Myocyte (in vitro differentiated cells): ENCODE data around the gene TMEFF1. TPM values are rescaled to one million over a fixed set of nuclear protein-coding genes. Genes with fewer than 3 reads are reported as not detected.
"Not testable (repeated sequence)": the region's sequence is repeated elsewhere in the genome, so short reads cannot be mapped to it uniquely, and the experiment has no call there.

Experiments
- DNase-seq: peaks from one replicate; pipeline ENCODE4 v3.0.0-alpha.2; 2012; ENCODE audit warnings: low read depth
- polyA plus RNA-seq: library from polyadenylated mRNA; unstranded; fragments of >200 nt; gene quantifications from one replicate; pipeline ENCODE4 v1.2.1, GENCODE V29; 2012; ENCODE audit warnings: missing spikeins
- total RNA-seq: library from RNA; depleted of rRNA; stranded (reverse); fragments of >200 nt; gene quantifications from 2 replicates; pipeline ENCODE4 v1.2.3, GENCODE V29; 2014

Gene TMEFF1, protein sequence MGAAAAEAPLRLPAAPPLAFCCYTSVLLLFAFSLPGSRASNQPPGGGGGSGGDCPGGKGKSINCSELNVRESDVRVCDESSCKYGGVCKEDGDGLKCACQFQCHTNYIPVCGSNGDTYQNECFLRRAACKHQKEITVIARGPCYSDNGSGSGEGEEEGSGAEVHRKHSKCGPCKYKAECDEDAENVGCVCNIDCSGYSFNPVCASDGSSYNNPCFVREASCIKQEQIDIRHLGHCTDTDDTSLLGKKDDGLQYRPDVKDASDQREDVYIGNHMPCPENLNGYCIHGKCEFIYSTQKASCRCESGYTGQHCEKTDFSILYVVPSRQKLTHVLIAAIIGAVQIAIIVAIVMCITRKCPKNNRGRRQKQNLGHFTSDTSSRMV
- 5.6 and 8.0 TPM in 2 replicates for total RNA-seq
- polyA plus RNA-seq: 1.1 TPM

DNA sequence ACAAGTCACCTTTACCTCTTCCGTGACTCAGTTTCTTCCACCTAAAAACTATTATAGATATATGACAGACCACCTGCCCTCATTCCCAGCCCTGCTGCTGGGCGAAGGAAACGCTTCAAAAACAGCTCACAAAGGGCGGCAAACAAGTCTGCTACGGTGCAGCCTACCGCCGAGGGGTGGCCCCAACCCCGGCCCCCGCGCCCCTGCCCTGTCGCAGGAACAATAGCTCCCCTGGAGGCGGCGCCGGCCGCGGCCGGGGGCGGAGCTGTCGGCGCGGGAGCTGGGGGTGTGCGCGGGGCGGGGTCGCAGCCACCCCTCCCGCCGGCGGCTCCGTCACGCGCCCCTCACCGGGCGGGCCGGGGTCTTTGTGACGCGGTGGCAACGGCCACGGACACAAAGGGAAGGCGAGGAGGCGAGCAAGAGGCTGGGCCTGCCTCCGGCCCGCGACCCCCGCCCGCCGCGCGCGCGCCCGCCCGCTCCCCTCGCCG lies at the start of gene TMEFF1:
TMEFF1 (plus strand) TSS at position 362 of the 488 bp plus-strand sequence. CDS start 396 bp downstream, outside the sequence.
- DNase-seq: peak; percentile 49

DNA sequence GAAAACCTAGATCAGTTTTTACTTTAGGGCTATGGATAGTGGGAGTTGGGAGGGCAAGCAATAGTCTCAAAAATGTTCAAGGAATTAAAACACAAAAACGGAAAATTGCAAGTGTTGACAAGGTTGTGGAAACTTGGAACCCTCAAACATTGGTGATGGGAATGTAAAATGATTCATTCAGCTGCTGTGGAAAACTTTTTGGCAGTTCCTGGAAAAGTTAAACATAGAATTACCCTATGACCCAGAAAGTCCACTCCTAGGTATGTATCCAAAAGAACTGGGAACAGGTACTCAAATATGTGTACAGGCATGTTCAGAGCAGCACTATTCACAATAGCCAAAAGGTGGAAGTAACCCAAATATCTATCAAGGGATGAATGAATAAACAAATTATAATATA lies 47.2 kb upstream of the TMEFF1 start:
- no peak for DNase-seq

DNA sequence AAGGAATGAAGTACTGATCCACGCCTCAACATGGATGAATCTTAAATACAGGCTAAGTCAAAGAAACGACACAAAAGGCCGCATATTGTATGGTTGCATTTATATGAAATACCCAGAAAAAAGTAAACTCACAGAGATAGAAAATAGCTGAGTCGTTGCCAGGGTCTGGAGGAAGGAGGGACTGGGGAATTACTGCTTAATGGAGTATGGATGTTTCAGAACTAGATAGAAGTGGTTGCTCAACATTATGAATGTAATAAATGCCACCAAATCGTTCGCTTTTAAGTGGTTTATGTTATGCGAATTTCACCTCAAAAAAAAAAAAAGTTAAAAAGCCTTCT lies 46.8 kb upstream of the TMEFF1 start:
- no peak for DNase-seq

DNA sequence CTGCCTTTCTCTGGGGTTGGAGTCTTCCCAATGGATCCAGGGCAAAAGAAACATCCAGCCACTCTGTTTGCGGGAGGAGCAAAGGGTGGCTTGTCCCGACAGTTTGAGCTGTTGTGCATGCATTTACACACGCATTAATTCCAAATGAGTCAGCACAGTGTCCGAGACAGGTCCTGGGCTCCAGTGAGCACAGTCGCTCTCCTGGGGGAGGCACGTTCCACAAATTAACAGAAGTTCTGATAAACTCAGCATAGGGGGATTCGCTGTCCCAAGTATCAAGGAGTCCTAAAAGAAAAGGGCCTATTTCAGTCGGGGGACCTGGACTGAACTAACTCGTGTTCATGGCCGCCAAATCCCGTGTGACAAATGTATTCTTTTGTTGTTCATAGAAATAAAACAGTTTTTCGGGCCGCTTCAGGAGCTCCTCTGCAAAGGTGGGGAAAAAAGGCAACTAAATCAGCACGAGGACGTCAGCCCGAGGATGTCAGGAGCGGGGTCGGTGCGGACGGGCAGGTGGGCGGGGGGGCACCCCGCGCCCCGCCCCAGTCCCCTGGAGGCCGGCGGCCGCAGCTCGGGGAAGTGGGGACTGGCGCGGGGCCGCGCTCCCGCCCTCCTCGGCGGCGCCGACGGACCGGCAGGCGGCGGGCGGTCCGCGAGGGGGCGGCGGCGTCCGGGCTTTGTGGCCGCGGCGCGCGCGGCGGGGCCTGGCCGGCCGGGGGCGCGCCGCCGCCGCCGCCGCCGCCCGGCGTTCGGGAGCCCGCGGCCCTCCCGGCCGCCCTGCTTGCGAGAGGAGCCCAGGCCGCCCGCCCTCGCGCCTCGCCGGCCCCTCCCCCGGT lies 46.2 kb upstream of the TMEFF1 start, which contains the start of gene MSANTD3:
MSANTD3 (plus strand) TSS at position 614 of the 836 bp plus-strand sequence. CDS start 14,796 bp downstream, outside the sequence.
- peak; percentile 72 for DNase-seq

DNA sequence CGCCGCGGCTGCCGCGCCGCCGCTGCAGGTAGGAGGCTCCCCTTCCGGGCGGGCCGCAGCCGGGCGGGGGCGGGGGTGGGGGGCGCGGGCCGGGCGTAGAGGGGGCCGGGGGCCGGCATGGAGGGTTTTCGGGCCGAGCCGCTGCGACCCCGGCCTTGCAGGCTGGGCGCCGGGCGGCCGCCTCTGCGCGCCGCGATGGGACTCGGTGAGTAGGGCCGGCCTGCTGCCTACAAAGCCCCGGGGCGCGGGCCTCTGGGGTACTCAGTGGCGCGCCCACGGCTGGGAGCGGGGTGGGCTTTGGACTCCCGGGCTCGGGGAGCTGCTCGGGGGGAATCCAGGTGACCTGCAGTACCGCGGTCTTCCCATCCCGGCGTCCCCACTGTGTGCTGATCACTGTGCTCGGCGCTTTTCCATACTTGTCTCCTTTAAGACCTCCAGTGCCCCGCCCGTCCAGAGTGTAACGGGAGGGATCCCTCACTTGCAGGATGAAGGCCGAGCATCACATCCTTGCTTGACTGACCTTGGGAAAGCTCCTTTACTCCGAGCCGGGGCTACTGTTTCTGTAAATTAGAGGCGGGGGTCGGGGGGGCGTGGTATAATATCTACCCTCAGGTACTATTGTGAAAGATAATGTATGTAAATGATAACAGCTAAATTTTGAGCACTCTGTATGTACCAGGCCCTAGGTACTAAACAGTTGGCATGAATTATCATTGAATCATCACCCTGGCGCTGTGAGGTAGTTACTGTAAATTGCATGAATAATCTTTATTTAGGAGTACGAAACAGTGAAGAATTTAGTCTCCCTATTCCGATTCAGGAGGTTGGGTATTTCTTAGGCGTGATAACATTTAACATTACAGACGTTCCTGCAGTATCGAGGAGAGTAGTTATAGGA lies 45.3 kb upstream of the TMEFF1 start:
- peak; percentile 59 for DNase-seq

DNA sequence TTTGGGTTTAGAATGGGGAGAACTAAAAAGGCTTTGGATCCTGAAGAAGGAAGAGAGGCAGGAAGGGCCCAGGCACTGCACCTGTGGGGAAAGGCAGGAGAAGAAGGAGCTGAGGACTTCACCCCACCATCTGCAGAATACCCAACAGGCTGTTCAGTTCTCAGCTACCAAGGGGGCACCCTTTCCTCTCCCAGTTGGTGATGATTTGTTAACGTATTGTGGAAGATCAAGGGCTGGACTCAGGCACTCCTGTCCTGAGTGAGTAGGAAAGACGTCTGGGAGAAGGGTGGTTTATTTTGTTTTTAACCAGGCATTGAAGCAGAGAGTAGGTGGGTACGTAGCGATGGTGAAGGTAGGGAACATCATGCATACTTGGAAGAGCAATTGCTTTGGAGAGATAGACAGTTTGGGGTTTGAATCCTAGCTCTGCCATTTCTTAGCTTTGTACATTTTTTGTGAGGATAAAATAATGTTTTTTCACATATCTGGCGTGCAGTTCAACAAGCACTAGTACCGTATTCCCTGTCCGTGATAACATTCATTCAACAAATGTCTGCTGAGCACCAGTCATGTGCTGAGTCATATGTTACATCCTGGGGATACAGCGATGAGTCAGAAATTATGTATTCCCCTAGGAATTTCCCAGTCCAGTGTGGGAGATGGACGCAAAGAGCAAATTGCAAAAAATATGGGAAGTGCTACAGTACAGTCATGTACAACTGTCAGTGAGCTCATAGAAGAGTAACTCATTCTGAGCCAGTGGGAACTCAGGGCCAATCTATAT lies 43.9 kb upstream of the TMEFF1 start:
- DNase-seq: peak; percentile 94

DNA sequence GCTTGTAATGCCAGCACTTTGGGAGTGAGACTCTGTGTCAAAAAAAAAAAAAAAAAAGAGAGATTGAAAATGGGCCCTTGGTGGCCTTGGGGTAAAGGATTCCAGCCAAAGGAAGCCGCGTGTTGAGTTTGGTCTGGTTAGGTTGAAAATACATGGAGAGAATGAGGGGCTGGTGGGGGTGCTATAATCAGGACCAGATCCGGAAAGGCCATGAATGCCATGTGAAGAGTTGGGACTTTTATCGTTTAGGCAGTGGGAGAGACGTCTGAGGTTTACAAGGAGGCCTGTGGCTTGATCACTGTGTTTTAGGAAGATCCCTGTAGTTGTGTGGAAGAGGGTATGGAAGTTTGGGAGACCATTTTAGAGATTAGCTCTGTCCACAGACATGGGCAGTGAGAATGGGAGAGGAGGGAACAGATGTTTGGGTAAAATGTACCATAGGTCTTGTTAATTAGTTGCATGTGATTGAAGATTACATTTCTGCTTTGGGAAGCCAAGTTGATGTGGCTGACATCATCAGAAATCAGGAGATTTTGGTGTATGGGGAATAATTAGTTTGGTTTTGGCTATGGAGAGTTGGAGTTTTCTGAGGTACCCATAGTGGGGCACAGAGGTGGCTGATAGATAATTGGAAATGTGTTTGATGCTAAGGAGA lies 42.5 kb upstream of the TMEFF1 start:
- no peak for DNase-seq

DNA sequence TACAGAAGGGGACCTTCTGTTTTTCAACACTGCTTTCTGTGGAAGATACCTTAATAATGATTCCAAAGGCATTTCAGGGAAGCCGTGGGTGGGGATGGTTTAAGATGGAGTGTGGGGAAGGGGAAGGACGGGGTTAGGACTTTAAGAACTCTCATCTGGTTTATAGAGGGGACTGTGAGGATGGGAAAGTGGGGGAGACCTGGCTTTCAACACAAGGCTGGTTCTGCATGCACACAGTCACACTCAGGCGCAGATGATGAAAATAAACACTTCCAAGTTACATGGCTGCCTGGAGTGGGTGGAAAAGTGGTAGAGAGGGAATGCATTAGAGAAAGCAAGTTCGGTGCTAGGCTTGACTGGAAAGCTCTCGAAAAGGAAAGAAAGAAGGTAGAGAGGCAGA lies 41.1 kb upstream of the TMEFF1 start:
- no peak for DNase-seq

DNA sequence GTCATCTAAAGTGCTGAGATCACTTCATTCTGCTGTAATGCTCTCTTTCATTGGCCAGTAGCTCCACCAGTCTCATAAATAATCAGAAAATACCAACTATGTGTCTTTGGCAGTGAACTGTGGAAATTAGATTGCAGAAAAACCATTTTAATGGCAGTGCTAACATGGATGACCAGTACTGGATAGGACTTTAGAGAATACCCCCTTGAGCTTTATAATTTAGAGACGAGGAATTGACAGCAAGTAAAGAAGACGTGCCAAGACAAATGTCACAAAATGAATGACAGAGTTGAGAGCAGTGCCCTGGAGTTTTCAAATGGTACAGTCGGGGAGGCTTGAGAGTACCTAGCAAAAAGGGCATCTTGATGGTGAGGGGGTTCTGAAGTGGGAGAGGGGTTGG lies 40.2 kb upstream of the TMEFF1 start:
- no peak for DNase-seq

DNA sequence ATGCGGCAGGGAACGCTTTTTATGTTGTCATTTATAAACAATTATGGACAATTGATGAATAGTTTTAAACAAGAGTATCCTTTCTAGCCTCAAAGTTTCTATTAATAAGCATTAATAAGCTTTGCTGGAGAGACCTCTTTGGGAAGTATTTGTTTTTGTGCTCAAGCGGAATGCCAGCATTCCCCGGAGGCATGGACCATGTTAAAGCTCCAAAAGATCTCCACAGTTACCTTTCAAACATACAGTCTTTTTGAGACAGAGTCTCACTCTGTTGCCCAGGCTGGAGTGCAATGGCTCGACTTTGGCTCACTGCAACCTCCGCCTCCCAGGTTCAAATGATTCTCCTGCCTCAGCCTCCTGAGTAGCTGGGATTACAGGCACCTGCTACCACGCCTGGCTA lies 36.4 kb upstream of the TMEFF1 start:
- no peak for DNase-seq

DNA sequence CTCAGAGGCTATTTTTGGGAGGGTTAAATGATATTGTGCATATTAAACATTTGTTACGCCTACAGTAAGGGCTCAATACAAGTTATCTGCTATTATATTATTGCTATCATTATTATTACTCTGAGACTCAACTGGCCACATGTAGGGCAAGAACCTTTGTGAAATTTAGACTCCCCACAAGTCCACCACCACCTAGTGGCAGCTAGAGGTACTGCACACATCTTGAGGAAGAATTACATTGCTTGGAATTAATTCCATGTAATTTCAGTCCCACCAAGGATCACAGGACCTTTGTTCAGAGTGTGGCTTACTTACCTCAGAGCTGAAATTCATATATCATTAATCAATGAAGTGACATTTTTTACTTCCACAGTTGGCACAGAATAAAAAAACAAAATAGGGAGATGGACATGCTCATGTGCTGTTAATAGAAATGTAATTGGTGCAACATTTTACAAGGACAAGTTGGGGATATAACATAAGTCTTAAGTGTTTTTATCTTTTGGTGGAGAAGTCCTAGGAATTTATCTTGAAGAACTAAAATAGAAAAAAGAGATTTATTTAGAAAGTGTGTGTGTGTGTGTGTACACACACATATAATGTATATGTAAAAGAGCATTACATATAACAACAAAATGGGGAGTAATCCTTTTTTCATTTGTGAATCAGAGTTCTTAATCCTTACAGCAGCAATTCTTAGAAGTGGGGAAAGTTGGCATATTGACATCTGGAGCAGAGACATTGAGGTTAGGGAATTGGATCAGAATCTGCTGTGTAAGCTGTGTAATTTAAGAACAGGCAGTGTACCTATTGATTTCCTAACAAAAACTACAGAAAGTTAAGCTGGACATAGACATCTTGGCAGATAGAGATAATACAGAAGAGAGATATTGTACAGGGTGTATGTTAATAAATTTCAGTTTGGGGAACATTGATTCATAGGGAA lies 34.8 kb upstream of the TMEFF1 start:
- DNase-seq: peak; percentile 82

DNA sequence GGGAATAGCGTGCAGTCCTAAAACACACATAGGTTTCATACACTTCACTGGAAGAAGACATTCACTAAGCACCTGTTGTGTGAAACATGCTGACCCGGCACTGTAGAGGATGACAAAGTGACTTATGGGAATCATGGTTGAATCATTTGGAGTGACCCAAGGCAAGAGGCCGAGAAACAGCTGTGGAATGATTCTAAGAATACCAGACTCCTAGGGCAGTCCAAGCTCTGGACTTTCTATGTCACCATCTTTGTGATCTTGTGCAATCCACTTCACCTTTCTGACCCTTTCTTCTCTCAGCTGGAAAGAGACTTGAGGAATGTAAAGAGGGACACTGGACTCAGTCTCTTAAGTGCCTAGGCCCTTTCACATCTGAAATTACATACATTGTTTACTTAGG lies 32.9 kb upstream of the TMEFF1 start:
- peak; percentile 96 for DNase-seq

DNA sequence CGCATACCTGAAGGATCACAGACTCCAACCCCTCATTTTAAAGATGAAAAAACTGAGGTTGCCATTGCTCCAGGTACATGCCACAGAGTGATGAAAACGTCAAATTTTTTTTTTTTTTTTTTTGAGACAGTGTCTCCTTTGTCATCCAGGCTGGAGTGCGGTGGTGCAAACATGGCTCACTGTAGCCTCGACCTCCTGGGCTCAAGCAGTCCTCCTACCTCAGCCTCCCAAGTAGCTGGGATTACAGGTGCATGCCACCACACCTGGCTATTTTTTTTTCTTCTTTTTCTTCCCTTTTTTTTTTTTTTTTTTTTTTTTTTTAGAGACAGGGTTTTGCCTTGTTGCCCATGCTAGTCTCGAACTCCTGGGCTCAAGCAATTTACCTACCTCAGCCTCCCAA lies 32.5 kb upstream of the TMEFF1 start:
- DNase-seq: not testable (repeated sequence)

DNA sequence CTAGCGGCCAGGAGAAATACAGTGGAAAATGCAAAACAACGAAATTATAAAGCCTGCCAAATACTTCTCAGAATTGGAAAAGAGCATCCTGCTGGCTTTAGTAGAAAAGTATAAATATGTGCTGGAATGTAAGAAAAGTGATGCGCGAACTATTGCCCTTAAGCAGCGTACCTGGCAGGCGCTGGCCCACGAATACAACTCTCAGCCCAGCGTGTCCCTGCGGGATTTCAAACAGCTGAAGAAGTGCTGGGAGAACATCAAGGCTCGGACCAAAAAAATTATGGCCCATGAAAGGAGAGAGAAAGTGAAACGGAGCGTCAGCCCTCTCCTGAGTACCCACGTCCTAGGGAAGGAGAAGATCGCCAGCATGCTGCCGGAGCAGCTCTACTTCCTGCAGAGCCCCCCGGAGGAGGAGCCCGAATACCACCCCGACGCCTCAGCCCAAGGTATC lies 31.0 kb upstream of the TMEFF1 start:
- no peak for DNase-seq

DNA sequence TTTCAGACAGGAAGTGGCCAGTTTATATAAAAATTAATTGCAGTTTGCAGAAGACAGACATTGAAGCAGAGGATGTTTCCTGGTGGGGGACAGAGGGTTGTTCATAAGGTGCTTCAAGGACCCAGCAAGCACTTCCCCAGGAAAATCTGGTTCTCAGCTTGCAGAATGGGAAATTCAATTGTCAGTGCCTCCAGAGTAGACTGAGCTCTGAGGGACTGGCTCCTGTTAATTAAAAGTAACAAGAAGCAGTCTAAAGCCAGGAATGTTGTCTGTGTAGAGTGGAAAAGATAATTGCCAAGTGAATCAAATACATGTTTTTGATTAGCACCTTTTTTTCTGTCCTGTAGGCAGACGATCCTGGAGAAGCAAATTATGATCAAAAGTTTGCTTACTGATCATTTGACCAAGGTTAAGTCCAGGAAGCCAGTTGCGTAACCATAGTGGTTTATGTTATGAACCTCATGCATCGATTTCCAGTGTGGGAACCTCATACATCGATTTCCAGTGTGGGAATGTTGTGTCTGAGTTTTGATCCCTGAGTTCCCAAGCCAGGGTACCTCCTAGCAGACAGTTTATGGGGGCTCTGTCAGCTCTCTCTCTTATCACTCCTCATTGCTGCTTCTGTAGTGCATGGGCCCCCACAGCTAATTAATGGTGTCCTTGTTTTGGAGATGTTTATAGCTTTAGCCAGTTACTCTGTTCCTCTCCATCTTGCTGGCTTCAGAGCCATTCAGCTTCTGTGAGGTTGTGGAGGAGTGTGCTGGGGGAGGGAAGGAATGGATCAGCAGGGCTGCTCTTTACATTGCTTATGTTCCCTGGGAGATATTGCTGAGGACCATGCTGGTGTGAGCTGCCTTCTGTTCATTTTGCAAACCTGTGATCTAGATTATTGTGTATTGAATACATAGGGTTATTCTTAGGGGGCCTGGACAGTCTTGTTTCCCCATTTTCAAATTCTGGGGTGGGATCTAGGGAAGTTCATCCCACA lies 28.9 kb upstream of the TMEFF1 start:
- DNase-seq: no peak

DNA sequence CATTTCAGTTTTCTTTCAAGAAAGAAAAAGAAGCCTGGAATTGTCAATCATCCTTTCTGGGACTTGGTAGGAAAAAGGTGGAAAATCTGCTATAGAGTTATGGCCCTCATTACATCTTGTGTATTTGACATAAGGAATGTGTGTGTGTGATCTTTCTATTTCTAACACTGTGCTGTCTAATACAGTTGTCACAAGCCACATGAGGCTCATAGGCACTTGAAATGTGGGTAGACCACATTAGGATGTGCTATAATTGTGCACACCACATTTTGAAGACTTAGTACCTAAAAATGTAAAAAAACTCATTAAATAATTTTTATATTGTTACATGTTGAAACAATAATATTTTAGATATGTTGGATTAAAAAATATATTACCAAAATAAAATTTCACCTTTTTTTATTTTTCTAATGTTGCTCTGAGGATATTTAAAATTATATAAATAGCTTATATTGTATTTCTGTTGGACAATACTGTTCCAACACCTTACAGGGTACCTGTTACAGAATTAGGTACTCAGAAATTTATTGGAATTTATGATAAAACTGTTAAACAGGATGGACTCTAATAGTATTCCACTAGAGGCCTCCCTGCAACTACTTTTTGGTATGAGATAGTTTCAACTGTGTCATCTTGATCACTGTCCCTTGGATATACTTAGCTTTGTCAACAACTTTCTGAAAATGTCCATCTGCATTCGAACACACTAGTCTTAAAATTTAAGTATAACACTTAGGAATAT lies 27.6 kb upstream of the TMEFF1 start:
- DNase-seq: peak; percentile 71
